ENCODE measurements around the gene MTA1. TPM values are rescaled to one million over a fixed set of nuclear protein-coding genes. Genes with fewer than 3 reads are reported as not detected.

The MTA1 gene
- polyA plus RNA-seq, 2 of the 4 experiments (the other 2 are of a cell fraction): 46.8 to 86.7 TPM

- no peak for TF ChIP-seq ZC3H11A (IDR thresholded peaks at IDR 0.05)
- no peak for TF ChIP-seq TFCP2L1 (CRISPR knock-in tag; IDR thresholded peaks at IDR 0.05)
- no peak for TF ChIP-seq ZSCAN20 (CRISPR knock-in tag; IDR thresholded peaks at IDR 0.05)
- no peak for TF ChIP-seq FOSB (CRISPR knock-in tag; IDR thresholded peaks at IDR 0.05)
These were observed 3.0 kb upstream of the MTA1 start (continued) for GRCh38 chr14:105416671-105417070.

GRCh38 chr14:105417690-105418121 is 1.9 kb upstream of the MTA1 start:
- DNase-seq (ENCODE audit: low read depth in 1 of 2, low spot score in 1 of 2) (no peak), FAIRE-seq (no peak), ATAC-seq (no peak)
- peaks cover 24% of the 10 kb centered on the region; the same call in 2 of the 3 replicates for H3K4me1 ChIP-seq
- ChIA-PET CTCF (interaction anchor here (0.8 to 2.5 kb wide), 6 partner anchors 10 to 111 kb away, joined by 3 to 15 read pairs (median 4); no protein-coding TSS in a partner anchor), POLR2A (no interaction called here)
- H3K4me3 ChIP-seq: no peak overlapping the region
- H3K4me2 ChIP-seq: no peak overlapping the region
- no peak overlapping the region for H3K27ac ChIP-seq
- WGBS (ENCODE audit: missing lambda C conversion rate): 81% methylated on average over 3 of the region's 3 CpGs
- no peaks in the 10 kb centered on the region for H3K9me3 ChIP-seq
- TF ChIP-seq RNF2 (IDR thresholded peaks at IDR 0.05; ENCODE audit: borderline replicate concordance, low read depth) (no peak), EP300 (IDR thresholded peaks at IDR 0.05) (no peak), HEYL (CRISPR knock-in tag; IDR thresholded peaks at IDR 0.05) (no peak), RFX5 (IDR thresholded peaks at IDR 0.05) (no peak), SREBF2 (IDR thresholded peaks at IDR 0.05) (no peak), POLR2AphosphoS2 (conservative IDR thresholded peaks at IDR 0.05; ENCODE audit: low read length) (no peak), HDAC2 (IDR thresholded peaks at IDR 0.05) (no peak), ZSCAN20 (CRISPR knock-in tag; IDR thresholded peaks at IDR 0.05) (no peak), JUN (IDR thresholded peaks at IDR 0.05) (no peak), NR3C1 (IDR thresholded peaks at IDR 0.05) (no peak), NPAS2 (CRISPR knock-in tag; IDR thresholded peaks at IDR 0.05; ENCODE audit: borderline replicate concordance) (no peak), FOSL2 (IDR thresholded peaks at IDR 0.05) (no peak), FOSL2 (CRISPR knock-in tag; IDR thresholded peaks at IDR 0.05) (no peak), CTCF (IDR thresholded peaks at IDR 0.05) (no peak), CBX8 (IDR thresholded peaks at IDR 0.05) (no peak), REST (IDR thresholded peaks at IDR 0.05) (no peak)

GRCh38 chr14:105418269-105419194 is 1.1 kb upstream of the MTA1 start:
- POLR2A ChIA-PET: no interaction called here
- WGBS (ENCODE audit: missing lambda C conversion rate): 92% methylated on average over 16 of the region's 19 CpGs
- Histone ChIP-seq H3K9me3 (no peaks in the 10 kb centered on the region), H3K4me1 (peaks cover 24% of the 10 kb centered on the region; the same call in 2 of the 3 replicates), H3K27ac (peak overlapping the region; percentile 99 to 100), H3K4me2 (peak overlapping the region; percentile 94), H3K4me3 (peak overlapping the region; percentile 97)
- ATAC-seq (no peak), FAIRE-seq (no peak), DNase-seq (ENCODE audit: low read depth in 1 of 2, low spot score in 1 of 2) (no peak)
- CTCF ChIA-PET: interaction anchor here (0.8 to 2.5 kb wide), 6 partner anchors 9 to 110 kb away, joined by 3 to 15 read pairs (median 4); no protein-coding TSS in a partner anchor
- TF ChIP-seq RARB (CRISPR knock-in tag; IDR thresholded peaks at IDR 0.05): no peak
- no peak for TF ChIP-seq MAFK (IDR thresholded peaks at IDR 0.05; ENCODE audit: partially characterized antibody)
- TF ChIP-seq E2F6 (IDR thresholded peaks at IDR 0.05; ENCODE audit: borderline replicate concordance, low read depth): no peak
- no peak for TF ChIP-seq REST (IDR thresholded peaks at IDR 0.05)
- no peak for TF ChIP-seq POLR2A (IDR thresholded peaks at IDR 0.05; ENCODE audit: low read length)
